KMS-11 (cell line): ENCODE data around the gene CAPZB.
"Not testable (repeated sequence)": the region's sequence is repeated elsewhere in the genome, so short reads cannot be mapped to it uniquely, and the experiment has no call there.

Experiments
- H2AFZ ChIP-seq: fragments of 200-600 bp; sonication (generic); 2 replicates; pipeline ENCODE4 v1.6.1; 2016; ENCODE audit warnings: antibody characterized with exemption, mixed run types, low read depth
- H3K27ac ChIP-seq: fragments of 200-600 bp; sonication (generic); 2 replicates; pipeline ENCODE4 v1.6.1; 2016; ENCODE audit warnings: mild to moderate bottlenecking, mixed run types
- H3K27me3 ChIP-seq: fragments of 200-600 bp; sonication (generic); 2 replicates; pipeline ENCODE4 v1.6.1; 2017; ENCODE audit warnings: mild to moderate bottlenecking, low read depth, mixed run types, moderate library complexity; ENCODE audit not compliant: insufficient read depth
- H3K36me3 ChIP-seq: fragments of 200-600 bp; sonication (generic); 2 replicates; pipeline ENCODE4 v1.6.1; 2017; ENCODE audit warnings: mild to moderate bottlenecking, mixed run types; ENCODE audit not compliant: insufficient read depth
- H3K4me1 ChIP-seq: fragments of 200-600 bp; sonication (generic); 2 replicates; pipeline ENCODE4 v1.6.1; 2016; ENCODE audit warnings: mild to moderate bottlenecking, low read depth, mixed run types; ENCODE audit not compliant: poor library complexity, severe bottlenecking
- H3K4me2 ChIP-seq: fragments of 200-600 bp; sonication (generic); 2 replicates; pipeline ENCODE4 v1.7.0; 2016; ENCODE audit warnings: mild to moderate bottlenecking, mixed run types
- H3K4me3 ChIP-seq: fragments of 200-600 bp; sonication (generic); IDR thresholded peaks from 2 replicates; pipeline ENCODE4 v1.6.1; 2017; ENCODE audit warnings: low read depth, low read length, mixed read lengths; ENCODE audit not compliant: insufficient read depth
- H3K79me2 ChIP-seq: fragments of 200-600 bp; sonication (generic); 2 replicates; pipeline ENCODE4 v1.6.1; 2016; ENCODE audit warnings: low read depth, mixed run types; ENCODE audit not compliant: insufficient read depth
- H3K9ac ChIP-seq: fragments of 200-600 bp; sonication (generic); 2 replicates; pipeline ENCODE4 v1.6.1; 2016; ENCODE audit warnings: mild to moderate bottlenecking, mixed run types
- H4K20me1 ChIP-seq: fragments of 200-600 bp; sonication (generic); 2 replicates; pipeline ENCODE4 v1.6.1; 2016; ENCODE audit warnings: mild to moderate bottlenecking, mixed run types; ENCODE audit not compliant: insufficient read depth
- CTCF ChIP-seq: fragments of 200-600 bp; sonication (generic); conservative IDR thresholded peaks from 2 replicates; pipeline ENCODE4 v1.6.1; 2017; ENCODE audit warnings: low read depth, mild to moderate bottlenecking, antibody characterized with exemption, low read length, moderate library complexity, mixed read lengths

CAPZB gene

GRCh38 chr1:19512545-19512944, 27.2 kb upstream of the CAPZB start:
- Histone ChIP-seq H3K4me3 (no peak overlapping the region), H3K27me3 (no peaks in the 10 kb centered on the region), H3K9ac (no peak overlapping the region), H4K20me1 (no peaks in the 10 kb centered on the region), H3K4me1 (peaks cover 8% of the 10 kb centered on the region), H3K4me2 (no peak overlapping the region), H2AFZ (no peak overlapping the region), H3K79me2 (no peaks in the 10 kb centered on the region), H3K27ac (no peak overlapping the region), H3K36me3 (no peaks in the 10 kb centered on the region)
- TF ChIP-seq CTCF: no peak

- Histone ChIP-seq H2AFZ (no peak overlapping the region), H3K27ac (no peak overlapping the region), H3K27me3 (no peaks in the 10 kb centered on the region), H3K4me3 (no peak overlapping the region), H3K79me2 (no peaks in the 10 kb centered on the region), H3K4me2 (no peak overlapping the region), H3K36me3 (no peaks in the 10 kb centered on the region), H3K9ac (no peak overlapping the region), H3K4me1 (peaks cover 8% of the 10 kb centered on the region), H4K20me1 (no peaks in the 10 kb centered on the region)
- TF ChIP-seq CTCF: no peak
These were observed 25.8 kb upstream of the CAPZB start for GRCh38 chr1:19511116-19511515.

GRCh38 chr1:19509647-19510046, 24.3 kb upstream of the CAPZB start:
- H4K20me1 ChIP-seq, H3K4me1 ChIP-seq, H3K4me2 ChIP-seq, H3K9ac ChIP-seq, H3K79me2 ChIP-seq, H3K36me3 ChIP-seq, H3K27ac ChIP-seq, H3K27me3 ChIP-seq, H3K4me3 ChIP-seq, H2AFZ ChIP-seq: not testable (repeated sequence)

- Histone ChIP-seq H3K4me2 (no peak overlapping the region), H3K4me3 (no peak overlapping the region), H3K36me3 (no peaks in the 10 kb centered on the region), H3K79me2 (no peaks in the 10 kb centered on the region), H2AFZ (no peak overlapping the region), H3K27ac (no peak overlapping the region), H3K4me1 (peaks cover 8% of the 10 kb centered on the region), H4K20me1 (no peaks in the 10 kb centered on the region), H3K9ac (no peak overlapping the region), H3K27me3 (no peaks in the 10 kb centered on the region)
- no peak for TF ChIP-seq CTCF
These were observed 22.2 kb upstream of the CAPZB start for GRCh38 chr1:19507516-19507915.

- H2AFZ ChIP-seq: no peak overlapping the region
- H3K4me3 ChIP-seq: no peak overlapping the region
- no peaks in the 10 kb centered on the region for H3K79me2 ChIP-seq
- H3K27ac ChIP-seq: no peak overlapping the region
- TF ChIP-seq CTCF: no peak
- H3K4me2 ChIP-seq: no peak overlapping the region
- H4K20me1 ChIP-seq: no peaks in the 10 kb centered on the region
- no peak overlapping the region for H3K9ac ChIP-seq
- no peaks in the 10 kb centered on the region for H3K36me3 ChIP-seq
- H3K27me3 ChIP-seq: no peaks in the 10 kb centered on the region
- H3K4me1 ChIP-seq: peaks cover 8% of the 10 kb centered on the region
These were observed 20.5 kb upstream of the CAPZB start for GRCh38 chr1:19505693-19506457.
